NCI-H69 (cell line): ENCODE measurements around the gene SLC36A3.
"Not testable (repeated sequence)": the region's sequence is repeated elsewhere in the genome, so short reads cannot be mapped to it uniquely, and the experiment has no call there.

ENCODE experiments used
- DNase-seq: peaks from one replicate; lab custom pipeline; 2025; lab: John Stamatoyannopoulos, UW

SLC36A3 gene

GRCh38 chr5:151238303-151238741, 65.2 kb downstream of the SLC36A3 start:
- DNase-seq, result no peak

GRCh38 chr5:151237685-151238084, 65.9 kb downstream of the SLC36A3 start:
- DNase-seq, result no peak

- DNase-seq, result no peak
These were observed 66.7 kb downstream of the SLC36A3 start for GRCh38 chr5:151236888-151237287.

GRCh38 chr5:151235239-151235571, 68.4 kb downstream of the SLC36A3 start:
- DNase-seq, result not testable (repeated sequence)

- no peak for DNase-seq
These were observed 68.9 kb downstream of the SLC36A3 start for GRCh38 chr5:151234476-151235238.

- DNase-seq, result no peak
These were observed 69.9 kb downstream of the SLC36A3 start for GRCh38 chr5:151233616-151234085.

GRCh38 chr5:151231359-151231758, 72.2 kb downstream of the SLC36A3 start:
- no peak for DNase-seq

GRCh38 chr5:151230048-151230680, 73.4 kb downstream of the SLC36A3 start:
- no peak for DNase-seq

GRCh38 chr5:151228986-151229385, 74.6 kb downstream of the SLC36A3 start:
- no peak for DNase-seq

- DNase-seq, result no peak
These were observed 75.6 kb downstream of the SLC36A3 start for GRCh38 chr5:151227918-151228447.
